GM21528 (cell line): ENCODE measurements around the gene CEP112.

Experiments used
- ATAC-seq: cut with Tn5 transposase; IDR thresholded peaks from one replicate; pipeline ENCODE4 v1.9.1; 2021; ENCODE audit warnings: mild to moderate bottlenecking, moderate library complexity; ENCODE audit not compliant: unreplicated experiment, low FRiP score

Gene CEP112

GRCh38 chr17:66000216-66000615 lies 191.7 kb downstream of the CEP112 start:
- no peak for ATAC-seq

- no peak for ATAC-seq
Measured at GRCh38 chr17:65998675-65999074, 193.3 kb downstream of the CEP112 start.

- no peak for ATAC-seq
Measured at GRCh38 chr17:65994679-65995078, 197.3 kb downstream of the CEP112 start.

GRCh38 chr17:65994114-65994513 lies 197.8 kb downstream of the CEP112 start:
- no peak for ATAC-seq

GRCh38 chr17:65990593-65990992 lies 201.3 kb downstream of the CEP112 start:
- ATAC-seq, result no peak

GRCh38 chr17:65988451-65988850 lies 203.5 kb downstream of the CEP112 start:
- ATAC-seq, result no peak

- ATAC-seq, result no peak
Measured at GRCh38 chr17:65987988-65988387, 203.9 kb downstream of the CEP112 start.

- no peak for ATAC-seq
Measured at GRCh38 chr17:65985571-65985970, 206.4 kb downstream of the CEP112 start.

GRCh38 chr17:65984299-65984698 lies 207.6 kb downstream of the CEP112 start:
- ATAC-seq, result no peak

- no peak for ATAC-seq
Measured at GRCh38 chr17:65978871-65979270, 213.1 kb downstream of the CEP112 start.

- ATAC-seq, result no peak
Measured at GRCh38 chr17:65977041-65977440, 214.9 kb downstream of the CEP112 start.

GRCh38 chr17:65975878-65976277 lies 216.1 kb downstream of the CEP112 start:
- ATAC-seq, result no peak

- no peak for ATAC-seq
Measured at GRCh38 chr17:65973237-65973636, 218.7 kb downstream of the CEP112 start.

- ATAC-seq, result no peak
Measured at GRCh38 chr17:65967372-65967771, 224.6 kb downstream of the CEP112 start.

GRCh38 chr17:65966072-65966695 lies 225.7 kb downstream of the CEP112 start:
- no peak for ATAC-seq

GRCh38 chr17:65963179-65963578 lies 228.8 kb downstream of the CEP112 start:
- no peak for ATAC-seq

- no peak for ATAC-seq
Measured at GRCh38 chr17:65959630-65960029, 232.3 kb downstream of the CEP112 start.

GRCh38 chr17:65956814-65957213 lies 235.1 kb downstream of the CEP112 start:
- no peak for ATAC-seq

GRCh38 chr17:65954148-65954449 lies 237.8 kb downstream of the CEP112 start:
- no peak for ATAC-seq

GRCh38 chr17:65953316-65954147 lies 238.4 kb downstream of the CEP112 start:
- ATAC-seq, result no peak

GRCh38 chr17:65952586-65952985 lies 239.3 kb downstream of the CEP112 start:
- no peak for ATAC-seq

- ATAC-seq, result no peak
Measured at GRCh38 chr17:65952015-65952414, 239.9 kb downstream of the CEP112 start.
